GM10847 (cell line): Measurements from ENCODE around the gene PHF23.

Source experiments
- POLR2A ChIP-seq: IDR thresholded peaks from 2 replicates; pipeline ENCODE4 v1.6.1; 2011; ENCODE audit not compliant: insufficient read length; ENCODE audit errors: extremely low read depth

PHF23 gene

DNA sequence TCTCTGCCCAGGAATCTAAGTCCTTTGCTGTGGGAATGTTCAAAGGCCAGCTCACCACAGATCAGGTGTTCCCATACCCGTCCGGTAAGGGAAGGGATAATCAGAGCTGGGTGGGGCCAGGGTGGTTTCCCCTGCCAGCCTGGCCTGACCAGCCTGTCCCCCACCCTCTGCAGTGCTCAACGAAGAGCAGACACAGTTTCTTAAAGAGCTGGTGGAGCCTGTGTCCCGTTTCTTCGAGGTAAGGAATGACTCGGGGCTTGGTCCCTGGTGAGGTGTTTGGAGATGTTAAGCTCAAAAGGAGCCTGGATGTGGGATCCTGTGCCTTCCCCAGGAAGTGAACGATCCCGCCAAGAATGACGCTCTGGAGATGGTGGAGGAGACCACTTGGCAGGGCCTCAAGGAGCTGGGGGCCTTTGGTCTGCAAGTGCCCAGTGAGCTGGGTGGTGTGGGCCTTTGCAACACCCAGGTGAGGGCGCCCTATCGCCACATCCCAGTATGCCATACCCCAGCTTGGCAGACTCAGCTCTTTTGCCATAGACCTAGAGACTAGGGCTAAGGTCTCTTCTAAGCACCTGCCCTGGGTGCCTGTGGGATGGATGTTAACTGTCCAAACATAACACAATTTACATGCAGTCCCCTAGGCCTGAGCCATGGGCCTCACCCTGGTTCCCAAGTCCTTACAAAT, 18.5 kb downstream of the PHF23 start:
- TF ChIP-seq POLR2A, result peak; percentile 17

GRCh38 chr17:7219812-7220592, 19.3 kb downstream of the PHF23 start, which contains the start of the genes ACADVL and DLG4:
TSS of gene ACADVL (plus strand) at chr17:7219938. CDS start at chr17:7219985, 47 bp downstream.
TSS of gene DLG4 (minus strand) at chr17:7219836.
- TF ChIP-seq POLR2A, result peak; percentile 61

DNA sequence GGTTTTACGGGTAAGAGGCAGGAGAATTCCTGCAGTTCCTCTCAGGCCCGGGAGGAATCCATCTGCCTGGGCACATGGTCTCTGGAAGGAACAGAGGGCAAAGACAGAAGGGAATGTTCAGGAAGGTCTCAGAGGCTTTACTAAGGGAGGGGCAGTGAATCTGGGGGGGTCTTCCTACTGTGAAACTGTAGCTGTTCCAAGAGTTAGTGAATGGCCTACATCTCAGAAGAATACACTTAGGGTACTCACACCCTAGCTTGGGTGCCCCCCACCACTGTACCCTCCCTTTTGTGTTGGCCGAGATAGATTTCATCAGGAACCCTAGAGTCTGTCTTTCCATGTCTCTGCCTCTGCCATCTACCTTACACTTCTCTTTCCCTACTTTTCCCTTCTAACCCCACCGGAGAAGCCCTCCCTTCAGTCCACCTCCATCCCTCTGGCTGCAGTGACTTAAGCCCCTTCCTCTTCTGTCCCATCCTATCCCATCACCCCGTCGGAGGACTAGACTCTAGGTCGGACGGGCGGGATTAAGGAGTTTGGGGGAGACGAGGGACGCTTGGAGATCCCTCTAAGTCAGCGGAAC, 19.9 kb downstream of the PHF23 start:
- TF ChIP-seq POLR2A, result no peak

DNA sequence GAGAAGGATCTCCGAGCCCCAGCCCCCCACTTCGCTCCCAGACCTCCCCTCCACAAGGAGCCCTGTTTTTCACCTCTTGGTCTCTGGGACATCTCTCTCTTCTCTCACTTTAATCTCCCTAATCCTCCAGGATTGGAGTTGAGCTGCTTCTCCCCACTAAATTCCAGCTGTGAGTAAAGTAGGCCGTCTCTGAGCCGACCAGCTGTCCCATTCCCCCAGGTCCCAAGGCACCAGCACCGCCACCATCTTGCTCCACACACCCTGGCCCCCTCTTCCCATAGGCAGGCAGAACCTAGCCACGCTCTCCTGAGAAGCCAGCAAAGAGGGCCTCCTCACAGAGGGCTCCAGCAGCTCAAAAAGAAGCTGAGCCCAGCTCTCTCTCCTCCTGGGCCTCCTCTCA, 20.5 kb downstream of the PHF23 start:
- no peak for TF ChIP-seq POLR2A

- TF ChIP-seq POLR2A, result no peak
Observed at GRCh38 chr17:7218166-7218565, 21.1 kb downstream of the PHF23 start.

DNA sequence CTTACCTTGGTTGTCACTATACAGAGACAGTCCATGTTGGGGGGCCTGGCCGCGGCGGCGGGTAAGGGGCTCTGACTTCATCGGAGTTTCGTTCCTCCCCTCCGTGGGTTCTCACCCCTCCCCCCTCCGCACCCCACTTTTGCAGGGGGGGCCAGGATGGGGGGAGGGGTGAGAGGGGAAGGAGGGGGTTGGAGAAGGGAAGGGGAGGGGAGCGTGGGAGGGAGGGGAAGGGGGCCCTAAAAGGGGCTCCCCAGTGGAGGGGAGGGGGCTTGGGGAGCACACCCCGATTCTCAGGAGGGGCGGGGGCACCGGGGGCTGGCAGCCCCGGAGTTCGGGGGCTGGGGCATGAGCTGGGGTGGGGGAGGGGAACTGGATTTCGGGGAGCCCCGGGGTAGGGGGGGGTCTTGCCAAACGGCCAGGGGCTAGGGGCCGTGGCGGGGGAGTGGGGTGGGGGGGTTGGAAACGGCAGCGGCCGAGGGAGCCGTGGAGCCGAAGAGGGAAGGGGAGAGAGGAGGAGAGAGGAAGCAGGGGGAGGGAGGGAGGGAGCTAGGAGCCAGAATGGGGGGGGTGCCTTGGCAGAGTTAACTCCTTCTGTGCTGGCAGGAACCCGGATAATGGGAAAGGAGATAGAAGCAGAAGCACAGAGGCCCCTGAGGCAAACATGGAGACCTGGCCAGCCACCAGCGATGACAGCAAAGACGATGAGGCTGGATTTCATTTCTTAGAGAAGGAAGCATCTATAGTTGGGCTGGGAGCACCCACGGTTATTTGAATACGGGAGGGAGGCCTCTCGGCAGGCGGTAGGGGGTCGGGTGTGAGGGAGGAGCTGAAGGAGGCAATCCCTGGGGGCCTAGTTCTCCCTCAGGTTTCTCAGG, 21.9 kb downstream of the PHF23 start:
- TF ChIP-seq POLR2A, result no peak

- no peak for TF ChIP-seq POLR2A
Observed at GRCh38 chr17:7216242-7217112, 22.8 kb downstream of the PHF23 start.

DNA sequence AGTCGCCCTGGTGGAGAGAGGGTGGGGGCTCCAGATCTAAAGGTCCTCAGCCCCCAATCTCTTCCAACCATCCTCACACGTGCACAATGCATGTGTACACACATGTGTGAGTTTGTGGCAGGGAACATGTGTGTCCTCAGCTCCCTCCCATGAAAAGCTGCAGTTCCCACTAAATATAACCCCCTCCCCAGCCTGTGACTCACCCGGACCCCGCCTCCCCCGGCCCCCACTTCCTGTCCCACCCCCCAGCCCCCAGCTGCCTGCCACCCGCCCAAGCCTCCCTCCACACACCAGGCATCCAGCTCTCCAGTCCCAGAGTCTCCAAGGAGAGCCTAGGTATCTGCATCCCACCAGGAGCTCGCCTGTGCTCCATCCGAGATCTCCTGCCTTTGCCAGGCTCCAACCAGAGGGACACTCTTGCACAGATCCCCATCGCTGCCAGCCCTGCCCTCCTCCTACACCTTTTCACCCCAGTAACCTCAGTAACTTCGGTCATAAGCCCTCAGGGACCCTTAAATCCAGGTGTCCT, 23.5 kb downstream of the PHF23 start:
- no peak for TF ChIP-seq POLR2A

GRCh38 chr17:7215136-7215638, 24.1 kb downstream of the PHF23 start:
- TF ChIP-seq POLR2A, result no peak

DNA sequence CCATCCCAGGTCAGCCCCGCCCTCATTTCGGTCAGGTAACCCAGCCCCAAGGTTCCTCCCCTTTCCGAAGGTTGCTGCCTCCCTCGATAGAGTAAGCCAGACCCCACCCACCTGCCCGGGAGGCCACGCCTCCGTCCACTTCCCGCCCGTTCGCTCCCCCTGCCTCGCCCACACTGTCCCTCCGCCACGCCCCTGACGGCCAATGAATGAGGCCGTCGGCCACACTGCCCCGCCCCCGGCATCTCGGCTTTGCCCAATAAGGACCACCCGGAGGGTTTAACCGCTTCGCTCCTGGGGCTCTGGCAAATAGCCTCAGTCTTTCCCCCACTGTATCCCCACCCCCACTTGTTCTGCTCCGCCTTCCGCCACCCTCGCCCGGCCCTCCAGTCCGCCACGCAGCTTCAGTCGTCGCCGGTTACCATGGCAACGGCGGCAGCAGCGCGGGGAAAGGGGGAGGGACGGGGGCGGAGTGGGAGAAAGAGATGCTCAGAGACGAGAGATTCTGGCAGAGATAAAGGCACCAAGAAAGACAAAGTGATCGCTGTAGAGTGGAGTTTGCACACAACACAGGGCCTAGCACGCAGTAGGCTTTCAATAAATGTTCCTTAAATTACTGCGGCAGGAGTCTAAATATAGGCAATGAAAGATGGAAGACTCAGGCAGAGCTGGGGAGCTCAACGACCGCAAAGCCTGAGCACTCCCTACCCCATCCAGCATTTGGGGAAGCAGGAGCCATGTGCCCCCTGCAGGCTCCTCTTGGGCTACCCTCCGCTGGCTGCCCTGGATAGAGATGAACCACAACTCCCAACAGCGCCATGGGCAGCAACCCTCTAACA, 24.7 kb downstream of the PHF23 start:
- TF ChIP-seq POLR2A, result no peak

DNA sequence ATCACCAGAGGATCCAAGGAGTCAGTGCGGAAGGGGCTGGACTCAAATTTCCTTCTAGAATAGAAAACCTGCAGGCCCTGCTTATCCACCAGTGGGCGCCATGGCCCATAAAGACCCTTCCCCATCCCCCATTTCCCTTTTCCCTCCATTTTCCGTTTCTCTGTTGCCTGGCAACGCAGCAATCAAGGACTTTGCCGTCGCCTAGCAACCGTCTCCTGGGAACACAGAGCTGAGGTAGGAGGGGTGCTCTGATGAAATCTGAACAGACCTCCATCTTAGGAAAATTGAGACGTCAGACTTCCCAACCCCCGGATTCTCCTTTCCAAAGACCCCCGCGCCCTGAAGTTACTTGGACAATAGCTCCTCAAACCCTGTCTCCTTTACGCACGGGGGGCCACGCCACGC, 25.4 kb downstream of the PHF23 start:
- TF ChIP-seq POLR2A, result no peak

- no peak for TF ChIP-seq POLR2A
Observed at GRCh38 chr17:7211491-7212273, 27.6 kb downstream of the PHF23 start.

- TF ChIP-seq POLR2A, result no peak
Observed at GRCh38 chr17:7208754-7209460, 30.4 kb downstream of the PHF23 start.
